ENCODE data around the gene ZBED3. TPM values are rescaled to one million over a fixed set of nuclear protein-coding genes. Genes with fewer than 3 reads are reported as not detected.

ZBED3 gene
- total RNA-seq, 4 donors from 2014 or later: 0.83 to 3.7 (median 2.8) TPM

DNA sequence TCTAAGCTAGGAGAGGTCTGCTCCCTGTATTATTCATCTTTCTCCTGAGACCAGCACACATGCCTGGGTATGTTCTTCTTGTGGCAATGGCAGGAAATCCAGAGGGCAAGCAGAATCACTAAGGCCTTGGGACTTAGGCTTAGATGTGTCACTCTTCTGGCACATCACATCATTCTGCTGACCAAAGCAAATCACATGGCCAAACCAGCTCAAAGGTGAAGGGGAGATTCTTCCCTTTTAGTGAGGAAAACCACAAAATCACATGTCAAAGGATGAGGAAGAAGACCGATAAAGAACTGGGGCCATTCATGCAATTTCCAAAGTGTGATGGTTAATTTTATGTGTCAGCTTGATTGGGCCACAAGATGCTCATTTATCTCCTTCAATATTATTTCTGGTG is 62.6 kb downstream of the ZBED3 start:
- TF ChIP-seq POLR2A (IDR thresholded peaks at IDR 0.05) (no peak), EP300 (IDR thresholded peaks at IDR 0.05) (no peak), POLR2AphosphoS5 (IDR thresholded peaks at IDR 0.05) (no peak)
- TF ChIP-seq, protein P1, sequence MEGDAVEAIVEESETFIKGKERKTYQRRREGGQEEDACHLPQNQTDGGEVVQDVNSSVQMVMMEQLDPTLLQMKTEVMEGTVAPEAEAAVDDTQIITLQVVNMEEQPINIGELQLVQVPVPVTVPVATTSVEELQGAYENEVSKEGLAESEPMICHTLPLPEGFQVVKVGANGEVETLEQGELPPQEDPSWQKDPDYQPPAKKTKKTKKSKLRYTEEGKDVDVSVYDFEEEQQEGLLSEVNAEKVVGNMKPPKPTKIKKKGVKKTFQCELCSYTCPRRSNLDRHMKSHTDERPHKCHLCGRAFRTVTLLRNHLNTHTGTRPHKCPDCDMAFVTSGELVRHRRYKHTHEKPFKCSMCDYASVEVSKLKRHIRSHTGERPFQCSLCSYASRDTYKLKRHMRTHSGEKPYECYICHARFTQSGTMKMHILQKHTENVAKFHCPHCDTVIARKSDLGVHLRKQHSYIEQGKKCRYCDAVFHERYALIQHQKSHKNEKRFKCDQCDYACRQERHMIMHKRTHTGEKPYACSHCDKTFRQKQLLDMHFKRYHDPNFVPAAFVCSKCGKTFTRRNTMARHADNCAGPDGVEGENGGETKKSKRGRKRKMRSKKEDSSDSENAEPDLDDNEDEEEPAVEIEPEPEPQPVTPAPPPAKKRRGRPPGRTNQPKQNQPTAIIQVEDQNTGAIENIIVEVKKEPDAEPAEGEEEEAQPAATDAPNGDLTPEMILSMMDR (IDR thresholded peaks at IDR 0.05): no peak
- Histone ChIP-seq H3K9me3 (no peaks in the 10 kb centered on the region), H3K27ac (no peak overlapping the region), H3K4me1 (no peaks in the 10 kb centered on the region), H3K27me3 (peaks cover 14% of the 10 kb centered on the region), H3K4me3 (no peak overlapping the region), H3K36me3 (no peaks in the 10 kb centered on the region)
- no peak for DNase-seq (ENCODE audit: low spot score in 2 of 2)
- 57% methylated on average over 1 of the region's 1 CpG for WGBS

DNA sequence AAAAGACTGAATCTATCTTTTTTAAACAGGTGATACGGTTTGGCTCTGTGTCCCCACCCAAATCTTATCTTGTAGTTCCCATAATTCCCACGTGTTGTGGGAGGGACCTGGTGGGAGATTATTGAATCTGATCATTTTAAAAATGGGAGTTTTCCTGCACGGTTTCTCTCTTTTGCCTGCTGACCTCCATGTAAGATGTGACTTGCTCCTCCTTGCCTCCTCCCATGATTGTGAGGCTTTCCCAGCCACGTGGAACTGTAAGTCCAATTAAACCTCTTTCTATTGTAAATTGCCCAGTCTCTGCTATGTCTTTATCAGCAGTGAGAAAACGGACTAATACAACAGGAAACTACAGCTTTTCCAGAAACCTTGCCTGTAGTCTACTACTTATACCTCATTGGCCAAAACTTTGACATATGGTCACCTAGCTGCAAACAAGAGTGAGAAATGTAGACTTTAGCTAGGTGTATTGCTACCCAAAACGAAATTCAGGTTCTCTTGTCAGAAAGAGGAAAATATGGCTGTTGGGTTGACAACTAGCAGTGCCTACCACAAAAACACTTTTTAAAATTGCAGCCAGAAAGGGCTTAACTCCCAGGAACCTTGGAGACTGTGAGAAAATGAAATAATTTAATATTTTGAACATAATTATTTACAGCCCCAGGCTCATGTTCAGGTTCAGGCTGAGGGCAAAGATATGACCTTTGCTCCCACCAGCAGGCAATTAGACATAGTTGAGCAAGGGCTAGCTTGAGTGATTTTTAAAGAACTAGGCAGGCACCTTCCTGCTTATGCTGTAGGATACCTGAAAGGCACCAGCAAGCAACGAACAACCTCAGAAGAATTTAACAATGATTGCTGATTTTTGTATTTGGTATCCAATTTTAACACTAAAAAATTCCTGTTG is 64.3 kb downstream of the ZBED3 start:
- H3K27me3 ChIP-seq: peaks cover 22% of the 10 kb centered on the region

More for the DNA sequence above, 64.3 kb downstream of the ZBED3 start:
- Histone ChIP-seq H3K4me3 (no peak overlapping the region), H3K9me3 (no peaks in the 10 kb centered on the region), H3K36me3 (no peaks in the 10 kb centered on the region), H3K4me1 (no peaks in the 10 kb centered on the region), H3K27ac (no peak overlapping the region)
- no peak for DNase-seq (ENCODE audit: low spot score in 2 of 2)
- TF ChIP-seq POLR2A (IDR thresholded peaks at IDR 0.05) (no peak), EP300 (IDR thresholded peaks at IDR 0.05) (no peak), POLR2AphosphoS5 (IDR thresholded peaks at IDR 0.05) (no peak)
- TF ChIP-seq, protein P1 (IDR thresholded peaks at IDR 0.05): no peak
- 57% methylated on average over 7 of the region's 7 CpGs for WGBS

Other genes with a start within 250 kb of the ZBED3 start
- gene S100Z, start 237.3 kb downstream of the ZBED3 start, total RNA-seq: not detected
- 1 to 10 TPM in 1 of 4 donors, under 1 TPM in 1, not detected in 2; 0.73 to 1.0 TPM for gene CRHBP, start 134.2 kb downstream of the ZBED3 start, total RNA-seq
- 10 to 100 TPM; 16.3 to 23.5 (median 21.3) TPM for gene AGGF1, start 56.9 kb downstream of the ZBED3 start, total RNA-seq
- 1 to 10 TPM; 1.1 to 3.9 (median 1.5) TPM for gene PDE8B, start 123.4 kb upstream of the ZBED3 start, total RNA-seq